Neural cell (in vitro differentiated cells): ENCODE data around the gene PHYH. TPM values are rescaled to one million over a fixed set of nuclear protein-coding genes. Genes with fewer than 3 reads are reported as not detected.

ENCODE experiments used
- H2AFZ ChIP-seq: fragments of 200-600, 300-800 bp; sonication (generic), shearing (Covaris generic); 2 replicates; pipeline ENCODE4 v1.6.0; 2014; ENCODE audit warnings: low read depth, mild to moderate bottlenecking, antibody characterized with exemption, low read length, moderate library complexity
- H3F3A ChIP-seq: fragments of 200-600 bp; shearing (Covaris generic); 2 replicates; pipeline ENCODE4 v1.6.1; 2016; ENCODE audit warnings: mild to moderate bottlenecking, moderate library complexity, mixed read lengths, antibody characterized with exemption, low read length; ENCODE audit not compliant: insufficient read depth, poor library complexity, severe bottlenecking
- H3K27ac ChIP-seq: fragments of 200-600, 300-800 bp; sonication (generic), shearing (Covaris generic); 2 replicates; pipeline ENCODE4 v1.5.1; 2014; ENCODE audit warnings: mild to moderate bottlenecking, low read length, moderate library complexity
- H3K27me3 ChIP-seq: fragments of 300-800, 200-600 bp; sonication (generic), shearing (Covaris generic); 2 replicates; pipeline ENCODE4 v1.6.0; 2014; ENCODE audit warnings: mild to moderate bottlenecking, low read depth, low read length, moderate library complexity; ENCODE audit not compliant: insufficient read depth
- H3K36me3 ChIP-seq: fragments of 300-800, 200-600 bp; sonication (generic), shearing (Covaris generic); 2 replicates; pipeline ENCODE4 v1.5.1; 2014; ENCODE audit warnings: mild to moderate bottlenecking, antibody characterized with exemption, low read length, moderate library complexity; ENCODE audit not compliant: insufficient read depth
- H3K4me2 ChIP-seq: fragments of 300-800, 200-600 bp; sonication (generic), shearing (Covaris generic); 2 replicates; pipeline ENCODE4 v1.6.0; 2014; ENCODE audit warnings: mild to moderate bottlenecking, low read length
- H3K4me3 ChIP-seq: fragments of 300-800, 200-600 bp; sonication (generic), shearing (Covaris generic); 2 replicates; pipeline ENCODE4 v1.5.1; 2014; ENCODE audit warnings: mild to moderate bottlenecking, low read length, moderate library complexity
- H3K79me2 ChIP-seq: fragments of 200-600 bp; shearing (Covaris generic); replicated peaks from 2 replicates; pipeline ENCODE4 v1.6.0; 2014; ENCODE audit warnings: mild to moderate bottlenecking, low read length, moderate library complexity; ENCODE audit not compliant: insufficient read depth
- H3K9ac ChIP-seq: fragments of 300-800, 200-600 bp; sonication (generic), shearing (Covaris generic); 2 replicates; pipeline ENCODE4 v1.6.1; 2016; ENCODE audit warnings: mild to moderate bottlenecking, low read length, mixed read lengths
- H3K9me2 ChIP-seq: fragments of 200-600 bp; shearing (Covaris generic); 2 replicates; pipeline ENCODE4 v1.6.1; 2016; ENCODE audit warnings: mild to moderate bottlenecking, low read length, mixed read lengths; ENCODE audit not compliant: insufficient read depth
- H3K9me3 ChIP-seq: fragments of 200-600, 300-800 bp; sonication (generic), shearing (Covaris generic); 2 replicates; pipeline ENCODE4 v1.6.1; 2016; ENCODE audit warnings: mild to moderate bottlenecking, mixed run types, low read length, moderate library complexity, mixed read lengths
- H4K20me1 ChIP-seq: fragments of 200-600 bp; shearing (Covaris generic); 2 replicates; pipeline ENCODE4 v1.6.1; 2016; ENCODE audit warnings: mild to moderate bottlenecking, mixed run types; ENCODE audit not compliant: insufficient read depth
- EP300 ChIP-seq: fragments of 450-650 bp; conservative IDR thresholded peaks from 2 replicates; pipeline ENCODE4 v1.6.1; 2014; ENCODE audit warnings: antibody characterized with exemption, mild to moderate bottlenecking, moderate library complexity; ENCODE audit not compliant: poor library complexity, severe bottlenecking
- EZH2 ChIP-seq: fragments of 200-600, 300-800 bp; shearing (Covaris generic), sonication (generic); IDR thresholded peaks from 2 replicates; pipeline ENCODE4 v1.6.1; 2014; ENCODE audit warnings: antibody characterized with exemption, low read length, borderline replicate concordance, mild to moderate bottlenecking; ENCODE audit not compliant: insufficient read depth, poor library complexity, severe bottlenecking
- MXI1 ChIP-seq: fragments of 450-650 bp; conservative IDR thresholded peaks from 2 replicates; pipeline ENCODE4 v1.6.1; 2014; ENCODE audit warnings: antibody characterized with exemption, mild to moderate bottlenecking; ENCODE audit not compliant: poor library complexity, severe bottlenecking
- POLR2AphosphoS5 ChIP-seq: IDR thresholded peaks from 2 replicates; pipeline ENCODE4 v1.6.1; 2012
- RAD21 ChIP-seq: fragments of 450-650 bp; conservative IDR thresholded peaks from 2 replicates; pipeline ENCODE4 v1.6.1; 2014; ENCODE audit warnings: antibody characterized with exemption, mild to moderate bottlenecking, moderate library complexity
- SMC3 ChIP-seq: fragments of 450-650 bp; conservative IDR thresholded peaks from 2 replicates; pipeline ENCODE4 v1.6.1; 2014; ENCODE audit warnings: antibody characterized with exemption, mild to moderate bottlenecking, moderate library complexity; ENCODE audit not compliant: poor library complexity
- TAF1 ChIP-seq: IDR thresholded peaks from 2 replicates; pipeline ENCODE4 v1.6.1; 2012; ENCODE audit warnings: low read depth
- polyA plus RNA-seq: library from polyadenylated mRNA; depleted of rRNA; stranded (reverse); fragments of >200 nt; gene quantifications from 2 replicates; pipeline ENCODE4 v1.2.3, GENCODE V29; 2014
- TF ChIP-seq, protein P1 (sequence below): fragments of 450-650 bp; IDR thresholded peaks from 2 replicates; pipeline ENCODE4 v1.5.1; 2014; ENCODE audit warnings: antibody characterized with exemption, mild to moderate bottlenecking, moderate library complexity; ENCODE audit not compliant: poor library complexity, severe bottlenecking
- TF ChIP-seq, protein P2 (sequence below): IDR thresholded peaks from 2 replicates; pipeline ENCODE4 v1.6.1; 2012; ENCODE audit warnings: borderline replicate concordance

Gene PHYH
- polyA plus RNA-seq, 1 donor from 2014 or later = 7.7 TPM

DNA sequence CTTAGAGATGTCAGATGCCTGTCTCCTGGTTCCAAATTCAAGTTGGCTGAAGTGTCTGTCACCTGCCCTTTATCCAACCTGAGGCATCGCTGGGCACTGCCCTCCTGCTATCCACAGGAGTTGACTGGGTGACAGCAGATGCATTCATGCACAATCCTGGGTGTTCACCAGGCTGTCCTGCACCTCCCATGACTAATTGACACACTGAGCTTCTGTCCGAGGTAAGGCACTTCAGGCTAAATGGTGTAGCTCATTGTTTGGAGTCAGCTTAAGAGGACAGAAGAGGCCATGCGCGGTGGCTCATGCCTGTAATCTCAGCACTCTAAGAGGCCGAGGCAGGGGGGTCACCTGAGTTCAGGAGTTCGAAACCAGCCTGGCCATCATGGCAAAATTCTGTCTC is 68.1 kb downstream of the PHYH start:
- Histone ChIP-seq H3K9me2 (no peaks in the 10 kb centered on the region), H3K4me3 (no peak overlapping the region), H3K79me2 (no peaks in the 10 kb centered on the region), H3K27ac (no peak overlapping the region), H3K4me2 (no peak overlapping the region), H4K20me1 (no peaks in the 10 kb centered on the region), H3K9ac (no peak overlapping the region), H3K36me3 (no peaks in the 10 kb centered on the region), H3F3A (no peaks in the 10 kb centered on the region), H3K9me3 (no peaks in the 10 kb centered on the region), H3K27me3 (no peaks in the 10 kb centered on the region), H2AFZ (no peak overlapping the region)
- TF ChIP-seq SMC3 (no peak), EP300 (no peak), RAD21 (no peak), MXI1 (no peak), POLR2AphosphoS5 (no peak), TAF1 (no peak), EZH2 (no peak)
- TF ChIP-seq, protein P1, sequence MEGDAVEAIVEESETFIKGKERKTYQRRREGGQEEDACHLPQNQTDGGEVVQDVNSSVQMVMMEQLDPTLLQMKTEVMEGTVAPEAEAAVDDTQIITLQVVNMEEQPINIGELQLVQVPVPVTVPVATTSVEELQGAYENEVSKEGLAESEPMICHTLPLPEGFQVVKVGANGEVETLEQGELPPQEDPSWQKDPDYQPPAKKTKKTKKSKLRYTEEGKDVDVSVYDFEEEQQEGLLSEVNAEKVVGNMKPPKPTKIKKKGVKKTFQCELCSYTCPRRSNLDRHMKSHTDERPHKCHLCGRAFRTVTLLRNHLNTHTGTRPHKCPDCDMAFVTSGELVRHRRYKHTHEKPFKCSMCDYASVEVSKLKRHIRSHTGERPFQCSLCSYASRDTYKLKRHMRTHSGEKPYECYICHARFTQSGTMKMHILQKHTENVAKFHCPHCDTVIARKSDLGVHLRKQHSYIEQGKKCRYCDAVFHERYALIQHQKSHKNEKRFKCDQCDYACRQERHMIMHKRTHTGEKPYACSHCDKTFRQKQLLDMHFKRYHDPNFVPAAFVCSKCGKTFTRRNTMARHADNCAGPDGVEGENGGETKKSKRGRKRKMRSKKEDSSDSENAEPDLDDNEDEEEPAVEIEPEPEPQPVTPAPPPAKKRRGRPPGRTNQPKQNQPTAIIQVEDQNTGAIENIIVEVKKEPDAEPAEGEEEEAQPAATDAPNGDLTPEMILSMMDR = no peak
- TF ChIP-seq, protein P2, sequence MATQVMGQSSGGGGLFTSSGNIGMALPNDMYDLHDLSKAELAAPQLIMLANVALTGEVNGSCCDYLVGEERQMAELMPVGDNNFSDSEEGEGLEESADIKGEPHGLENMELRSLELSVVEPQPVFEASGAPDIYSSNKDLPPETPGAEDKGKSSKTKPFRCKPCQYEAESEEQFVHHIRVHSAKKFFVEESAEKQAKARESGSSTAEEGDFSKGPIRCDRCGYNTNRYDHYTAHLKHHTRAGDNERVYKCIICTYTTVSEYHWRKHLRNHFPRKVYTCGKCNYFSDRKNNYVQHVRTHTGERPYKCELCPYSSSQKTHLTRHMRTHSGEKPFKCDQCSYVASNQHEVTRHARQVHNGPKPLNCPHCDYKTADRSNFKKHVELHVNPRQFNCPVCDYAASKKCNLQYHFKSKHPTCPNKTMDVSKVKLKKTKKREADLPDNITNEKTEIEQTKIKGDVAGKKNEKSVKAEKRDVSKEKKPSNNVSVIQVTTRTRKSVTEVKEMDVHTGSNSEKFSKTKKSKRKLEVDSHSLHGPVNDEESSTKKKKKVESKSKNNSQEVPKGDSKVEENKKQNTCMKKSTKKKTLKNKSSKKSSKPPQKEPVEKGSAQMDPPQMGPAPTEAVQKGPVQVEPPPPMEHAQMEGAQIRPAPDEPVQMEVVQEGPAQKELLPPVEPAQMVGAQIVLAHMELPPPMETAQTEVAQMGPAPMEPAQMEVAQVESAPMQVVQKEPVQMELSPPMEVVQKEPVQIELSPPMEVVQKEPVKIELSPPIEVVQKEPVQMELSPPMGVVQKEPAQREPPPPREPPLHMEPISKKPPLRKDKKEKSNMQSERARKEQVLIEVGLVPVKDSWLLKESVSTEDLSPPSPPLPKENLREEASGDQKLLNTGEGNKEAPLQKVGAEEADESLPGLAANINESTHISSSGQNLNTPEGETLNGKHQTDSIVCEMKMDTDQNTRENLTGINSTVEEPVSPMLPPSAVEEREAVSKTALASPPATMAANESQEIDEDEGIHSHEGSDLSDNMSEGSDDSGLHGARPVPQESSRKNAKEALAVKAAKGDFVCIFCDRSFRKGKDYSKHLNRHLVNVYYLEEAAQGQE = no peak

DNA sequence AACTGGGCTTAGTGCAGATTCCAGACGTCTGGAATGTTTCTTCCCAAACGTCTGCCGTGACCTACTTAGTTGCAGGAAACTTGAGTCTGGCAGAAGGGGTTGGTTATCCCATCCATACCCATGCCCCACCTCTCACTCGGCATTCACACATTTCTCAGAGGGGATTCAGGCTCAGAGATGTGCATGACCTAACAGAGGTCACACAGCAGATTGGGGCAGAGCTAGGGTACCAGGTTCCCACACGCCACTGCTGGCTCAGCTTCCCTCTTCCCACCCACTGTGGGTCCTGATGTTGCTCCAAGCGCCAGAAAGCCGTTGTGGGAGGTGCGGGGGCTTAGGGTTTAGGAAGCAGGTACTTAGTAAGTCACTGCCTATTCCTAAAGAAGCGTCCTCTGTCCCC is 68.7 kb downstream of the PHYH start:
- Histone ChIP-seq H3F3A (no peaks in the 10 kb centered on the region), H3K9me2 (no peaks in the 10 kb centered on the region), H3K36me3 (no peaks in the 10 kb centered on the region), H3K27ac (no peak overlapping the region), H3K4me2 (no peak overlapping the region), H3K79me2 (no peaks in the 10 kb centered on the region), H4K20me1 (no peaks in the 10 kb centered on the region), H2AFZ (no peak overlapping the region), H3K9me3 (no peaks in the 10 kb centered on the region), H3K9ac (no peak overlapping the region), H3K4me3 (no peak overlapping the region), H3K27me3 (no peaks in the 10 kb centered on the region)
- TF ChIP-seq SMC3 = no peak
- TF ChIP-seq, protein P2 = no peak

Other genes starting within 250 kb of the PHYH start
- gene OPTN, start 199.9 kb downstream of the PHYH start, polyA plus RNA-seq = 31.0 and 38.2 TPM in 2 replicates
- gene MCM10, start 138.5 kb downstream of the PHYH start, polyA plus RNA-seq = 0.63 and 0.70 TPM in 2 replicates
- gene UCMA, start 65.7 kb downstream of the PHYH start, polyA plus RNA-seq = not detected in 2 replicates
- 61.0 and 76.3 TPM in 2 replicates for gene SEPHS1, start 48.2 kb upstream of the PHYH start, polyA plus RNA-seq
- 4.5 and 5.1 TPM in 2 replicates for gene BEND7, start 228.9 kb upstream of the PHYH start, polyA plus RNA-seq